ENCODE data around the gene MYT1. TPM values are rescaled to one million over a fixed set of nuclear protein-coding genes. Genes with fewer than 3 reads are reported as not detected.

The MYT1 gene
- total RNA-seq, 3 donors from 2014 or later = under 0.01 TPM; not detected in 2

GRCh38 chr20:64216910-64217309 is 52.7 kb downstream of the MYT1 start:
- DNase-seq (ENCODE audit: low spot score in 2 of 2) = no peak
- H3K4me1 ChIP-seq = no peaks in the 10 kb centered on the region
- no peak overlapping the region for H3K4me3 ChIP-seq
- intact Hi-C loops (cut with DNase I; ENCODE audit: low total_unique reads) = no loop called here
- no peak overlapping the region for H3K27ac ChIP-seq
- no peaks in the 10 kb centered on the region for H3K36me3 ChIP-seq
- peaks cover 0 to 6% of the 10 kb centered on the region in 2 donors for H3K27me3 ChIP-seq
- TF ChIP-seq POLR2AphosphoS5 (IDR thresholded peaks at IDR 0.05) = no peak
- TF ChIP-seq POLR2A (IDR thresholded peaks at IDR 0.05) = no peak
- no peak for TF ChIP-seq CTCF (IDR thresholded peaks at IDR 0.05)
- no peaks in the 10 kb centered on the region for H3K9me3 ChIP-seq

- Histone ChIP-seq H3K9me3 (no peaks in the 10 kb centered on the region), H3K27ac (no peak overlapping the region), H3K27me3 (peaks cover 0 to 6% of the 10 kb centered on the region in 2 donors), H3K4me1 (no peaks in the 10 kb centered on the region), H3K36me3 (no peaks in the 10 kb centered on the region), H3K4me3 (no peak overlapping the region)
- TF ChIP-seq CTCF (IDR thresholded peaks at IDR 0.05) (no peak), POLR2AphosphoS5 (IDR thresholded peaks at IDR 0.05) (no peak), POLR2A (IDR thresholded peaks at IDR 0.05) (no peak)
- DNase-seq (ENCODE audit: low spot score in 2 of 2) = no peak
- intact Hi-C loops (cut with DNase I; ENCODE audit: low total_unique reads) = no loop called here
Measured at GRCh38 chr20:64217539-64218221, 53.4 kb downstream of the MYT1 start.

GRCh38 chr20:64219202-64219601 is 55.0 kb downstream of the MYT1 start:
- no peaks in the 10 kb centered on the region for H3K4me1 ChIP-seq
- no peak for DNase-seq (ENCODE audit: low spot score in 2 of 2)
- H3K27ac ChIP-seq = no peak overlapping the region
- intact Hi-C loops (cut with DNase I; ENCODE audit: low total_unique reads) = no loop called here
- H3K36me3 ChIP-seq = no peaks in the 10 kb centered on the region
- TF ChIP-seq POLR2AphosphoS5 (IDR thresholded peaks at IDR 0.05) (no peak), POLR2A (IDR thresholded peaks at IDR 0.05) (no peak), CTCF (IDR thresholded peaks at IDR 0.05) (no peak)
- peaks cover 0 to 6% of the 10 kb centered on the region in 2 donors for H3K27me3 ChIP-seq
- H3K4me3 ChIP-seq = no peak overlapping the region
- no peaks in the 10 kb centered on the region for H3K9me3 ChIP-seq

- Histone ChIP-seq H3K4me1 (no peaks in the 10 kb centered on the region), H3K9me3 (no peaks in the 10 kb centered on the region), H3K4me3 (no peak overlapping the region), H3K27me3 (peaks cover 0 to 6% of the 10 kb centered on the region in 2 donors), H3K27ac (no peak overlapping the region), H3K36me3 (no peaks in the 10 kb centered on the region)
- intact Hi-C loops (cut with DNase I; ENCODE audit: low total_unique reads) = no loop called here
- no peak for DNase-seq (ENCODE audit: low spot score in 2 of 2)
- no peak for TF ChIP-seq POLR2AphosphoS5 (IDR thresholded peaks at IDR 0.05)
- TF ChIP-seq POLR2A (IDR thresholded peaks at IDR 0.05) = no peak
- TF ChIP-seq CTCF (IDR thresholded peaks at IDR 0.05) = no peak
Measured at GRCh38 chr20:64219730-64220129, 55.5 kb downstream of the MYT1 start.

GRCh38 chr20:64220420-64220819 is 56.2 kb downstream of the MYT1 start:
- intact Hi-C loops (cut with DNase I; ENCODE audit: low total_unique reads) = no loop called here
- no peaks in the 10 kb centered on the region for H3K4me1 ChIP-seq
- H3K27me3 ChIP-seq = peaks cover 0 to 6% of the 10 kb centered on the region in 2 donors
- H3K9me3 ChIP-seq = no peaks in the 10 kb centered on the region
- TF ChIP-seq POLR2A (IDR thresholded peaks at IDR 0.05) = no peak
- TF ChIP-seq POLR2AphosphoS5 (IDR thresholded peaks at IDR 0.05) = no peak
- TF ChIP-seq CTCF (IDR thresholded peaks at IDR 0.05) = no peak
- no peak overlapping the region for H3K27ac ChIP-seq
- H3K36me3 ChIP-seq = no peaks in the 10 kb centered on the region
- DNase-seq (ENCODE audit: low spot score in 2 of 2) = no peak
- no peak overlapping the region for H3K4me3 ChIP-seq

Data from breast epithelium (tissue), 4 donors.